Vagina (tissue), 2 donors: ENCODE measurements around the gene TOP3A. TPM values are rescaled to one million over a fixed set of nuclear protein-coding genes. Genes with fewer than 3 reads are reported as not detected.
A peak's percentile ranks its signal among the peaks of the same experiment; 100 is the strongest.

Source experiments
- DNase-seq, 2 donors: peaks; one replicate each; pipeline ENCODE4 v3.0.0-alpha.2; 2017; ENCODE audit errors: extremely low spot score in 2 of 2
- H3K27ac ChIP-seq: fragments of 200-600 bp; sonication (generic); one replicate; pipeline ENCODE4 v1.5.1; 2019
- H3K27me3 ChIP-seq: fragments of 200-600 bp; sonication (generic); one replicate; pipeline ENCODE4 v1.5.1; 2019
- H3K36me3 ChIP-seq, 2 donors: fragments of 200-600 bp; sonication (generic); one replicate each; pipeline ENCODE4 v1.5.1; 2017 to 2019
- H3K4me1 ChIP-seq: fragments of 200-600 bp; sonication (generic); one replicate; pipeline ENCODE4 v1.5.1; 2019
- H3K4me3 ChIP-seq, 2 donors: fragments of 200-600 bp; sonication (generic); 1 replicate in 1 of 2; 2 replicates in 1 of 2; pipeline ENCODE4 v1.5.1; 2016 to 2019
- H3K9me3 ChIP-seq: fragments of 200-600 bp; sonication (generic); one replicate; pipeline ENCODE4 v1.5.1; 2019
- POLR2A ChIP-seq, 2 donors: fragments of 450-650 bp; IDR thresholded peaks; one replicate each; pipeline ENCODE4 v1.6.1; 2017; ENCODE audit warnings: antibody characterized with exemption in 2 of 2, mild to moderate bottlenecking in 2 of 2, moderate library complexity in 2 of 2
- POLR2AphosphoS5 ChIP-seq, 2 donors: sonication (generic); formaldehyde crosslinking; IDR thresholded peaks; one replicate each; pipeline ENCODE4 v1.9.0; 2017; ENCODE audit warnings: antibody characterized with exemption in 2 of 2, mild to moderate bottlenecking in 2 of 2, low read depth in 1 of 2; ENCODE audit not compliant: insufficient read depth in 1 of 2
- intact Hi-C: fragments of 100-400 bp; cut with DNase I; formaldehyde crosslinking; loops from one replicate; pipeline ENCODE4 v1.15.1; 2023
- total RNA-seq: library from RNA; depleted of rRNA; stranded (reverse); fragments of >200 nt; gene quantifications from one replicate; pipeline ENCODE4 v1.2.3, GENCODE V29; 2016
- TF ChIP-seq, protein P1 (sequence below), 3 experiments: fragments of 450-650 bp in 2 of 3; fragments of 200-600 bp in 1 of 3; sonication (generic) in 1 of 3; IDR thresholded peaks; one replicate each; pipeline ENCODE4 v1.5.1; 2017 to 2019; ENCODE audit warnings: antibody characterized with exemption in 3 of 3, mild to moderate bottlenecking in 2 of 3, moderate library complexity in 2 of 3

The TOP3A gene
- total RNA-seq, 1 donor from 2014 or later = 15.5 TPM

DNA sequence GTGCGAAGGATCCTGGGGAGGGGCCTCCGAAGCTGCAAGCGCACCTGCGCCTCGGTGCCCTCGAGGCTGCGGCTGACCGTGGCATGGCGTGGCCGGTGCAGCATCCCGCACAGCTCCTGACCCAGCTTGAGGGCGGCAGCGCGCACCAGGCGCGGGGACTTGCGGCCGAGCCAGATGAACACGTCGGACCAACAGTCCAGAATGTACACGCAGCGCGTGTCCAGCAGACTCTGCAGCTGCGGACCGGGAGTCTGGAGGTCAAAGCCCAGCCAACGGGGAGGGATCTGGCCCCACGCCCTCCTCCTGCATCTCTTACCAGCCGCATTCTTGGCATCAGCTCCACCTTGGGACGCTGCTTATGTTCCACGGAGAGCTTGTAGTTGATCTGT lies 67.2 kb downstream of the TOP3A start:
- no peaks in the 10 kb centered on the region for H3K27me3 ChIP-seq
- no peaks in the 10 kb centered on the region for H3K9me3 ChIP-seq
- peak in 1 of 2 donors; percentile 17 for TF ChIP-seq POLR2AphosphoS5 (IDR thresholded peaks at IDR 0.05; ENCODE audit: insufficient read depth in 1 of 2, low read depth in 1 of 2)
- TF ChIP-seq, protein P1, sequence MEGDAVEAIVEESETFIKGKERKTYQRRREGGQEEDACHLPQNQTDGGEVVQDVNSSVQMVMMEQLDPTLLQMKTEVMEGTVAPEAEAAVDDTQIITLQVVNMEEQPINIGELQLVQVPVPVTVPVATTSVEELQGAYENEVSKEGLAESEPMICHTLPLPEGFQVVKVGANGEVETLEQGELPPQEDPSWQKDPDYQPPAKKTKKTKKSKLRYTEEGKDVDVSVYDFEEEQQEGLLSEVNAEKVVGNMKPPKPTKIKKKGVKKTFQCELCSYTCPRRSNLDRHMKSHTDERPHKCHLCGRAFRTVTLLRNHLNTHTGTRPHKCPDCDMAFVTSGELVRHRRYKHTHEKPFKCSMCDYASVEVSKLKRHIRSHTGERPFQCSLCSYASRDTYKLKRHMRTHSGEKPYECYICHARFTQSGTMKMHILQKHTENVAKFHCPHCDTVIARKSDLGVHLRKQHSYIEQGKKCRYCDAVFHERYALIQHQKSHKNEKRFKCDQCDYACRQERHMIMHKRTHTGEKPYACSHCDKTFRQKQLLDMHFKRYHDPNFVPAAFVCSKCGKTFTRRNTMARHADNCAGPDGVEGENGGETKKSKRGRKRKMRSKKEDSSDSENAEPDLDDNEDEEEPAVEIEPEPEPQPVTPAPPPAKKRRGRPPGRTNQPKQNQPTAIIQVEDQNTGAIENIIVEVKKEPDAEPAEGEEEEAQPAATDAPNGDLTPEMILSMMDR (IDR thresholded peaks at IDR 0.05) = no peak
- H3K36me3 ChIP-seq = peaks cover 0 to 67% of the 10 kb centered on the region in 2 donors
- no peak for DNase-seq
- H3K4me3 ChIP-seq = no peak overlapping the region
- H3K4me1 ChIP-seq = peaks cover 29% of the 10 kb centered on the region
- peak overlapping the region; percentile 47 for H3K27ac ChIP-seq
- intact Hi-C loops = no loop called here

DNA sequence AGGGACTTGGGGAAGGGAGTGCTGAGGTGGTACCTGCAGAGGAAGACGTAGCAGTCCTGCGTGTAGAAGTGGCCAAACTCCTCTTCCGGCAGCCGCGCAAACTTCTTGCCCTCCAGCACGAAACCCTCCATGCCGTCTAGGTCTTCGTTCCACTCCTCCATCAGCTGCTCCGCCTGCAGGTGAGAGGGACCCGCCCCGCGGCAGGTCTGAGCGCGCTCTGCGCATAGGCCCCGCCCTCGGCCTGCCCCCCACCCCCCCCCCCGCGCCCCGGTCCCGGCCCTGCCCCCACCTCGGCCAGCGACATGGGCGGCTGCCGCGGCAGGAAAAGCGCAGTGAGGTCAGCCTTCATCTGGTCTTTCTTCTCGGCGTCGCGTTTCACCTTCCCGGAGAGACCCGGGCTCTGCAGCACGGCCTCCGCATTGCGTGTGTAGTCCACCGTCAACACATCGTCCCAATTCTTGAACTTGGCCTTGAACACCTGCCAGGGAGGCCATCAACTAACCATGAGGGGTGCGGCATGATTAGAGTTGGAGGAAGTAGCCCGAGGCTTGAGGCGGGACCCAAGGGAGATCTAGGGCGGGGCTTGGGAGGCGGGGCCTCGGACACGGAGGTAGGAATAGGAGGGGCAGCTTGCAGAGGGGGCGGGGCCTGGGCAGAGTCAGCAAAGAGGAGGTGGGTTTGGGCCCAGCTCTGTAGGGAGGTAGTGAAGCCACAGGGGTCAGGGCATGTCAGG lies 67.7 kb downstream of the TOP3A start:
- H3K4me1 ChIP-seq = peaks cover 29% of the 10 kb centered on the region
- no peaks in the 10 kb centered on the region for H3K9me3 ChIP-seq
- H3K27ac ChIP-seq = no peak overlapping the region
- TF ChIP-seq POLR2AphosphoS5 (IDR thresholded peaks at IDR 0.05; ENCODE audit: insufficient read depth in 1 of 2, low read depth in 1 of 2) (peak in 1 of 2 donors; percentile 24), POLR2A (IDR thresholded peaks at IDR 0.05) (no peak)
- TF ChIP-seq, protein P1 (IDR thresholded peaks at IDR 0.05) = no peak
- H3K27me3 ChIP-seq = no peaks in the 10 kb centered on the region
- DNase-seq = no peak
- peaks cover 0 to 65% of the 10 kb centered on the region in 2 donors for H3K36me3 ChIP-seq
- H3K4me3 ChIP-seq = no peak overlapping the region
- intact Hi-C loops = no loop called here

DNA sequence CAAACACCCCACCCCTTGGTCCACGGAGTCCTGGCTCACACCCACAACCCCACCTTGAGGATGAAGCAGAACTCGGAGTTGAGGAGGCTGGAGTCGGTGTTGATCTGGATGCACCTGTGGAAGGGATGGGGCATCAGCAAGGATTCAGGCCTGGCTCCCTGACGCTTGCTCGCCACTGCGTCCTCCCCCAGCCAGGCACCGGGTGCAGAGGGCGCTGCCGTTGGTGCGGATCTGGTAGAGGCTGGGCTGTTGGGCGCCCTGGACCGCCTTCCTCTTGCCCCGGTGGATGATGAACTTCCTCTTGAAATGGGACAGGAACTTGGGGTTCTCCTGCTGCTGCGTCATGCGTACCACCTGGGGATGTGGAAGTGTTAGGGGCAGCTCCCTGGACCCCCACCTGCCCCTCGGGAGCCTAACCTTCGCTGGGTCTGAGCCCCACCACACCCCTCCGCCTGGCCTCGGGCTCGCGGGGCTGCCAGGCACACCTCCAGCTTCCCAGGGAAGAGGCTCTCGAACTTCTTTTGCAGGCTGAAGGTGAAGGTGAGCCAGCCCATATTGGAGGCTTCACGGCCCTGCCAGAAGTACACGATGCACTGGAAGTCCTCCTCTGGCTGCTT lies 68.6 kb downstream of the TOP3A start:
- no peaks in the 10 kb centered on the region for H3K9me3 ChIP-seq
- intact Hi-C loops = no loop called here
- H3K4me1 ChIP-seq = peaks cover 29% of the 10 kb centered on the region
- TF ChIP-seq, protein P1 (IDR thresholded peaks at IDR 0.05) = no peak
- TF ChIP-seq POLR2A (IDR thresholded peaks at IDR 0.05) = no peak
- no peaks in the 10 kb centered on the region for H3K27me3 ChIP-seq
- no peak overlapping the region for H3K27ac ChIP-seq
- H3K36me3 ChIP-seq = peaks cover 0 to 63% of the 10 kb centered on the region in 2 donors
- H3K4me3 ChIP-seq = no peak overlapping the region
- no peak for DNase-seq

DNA sequence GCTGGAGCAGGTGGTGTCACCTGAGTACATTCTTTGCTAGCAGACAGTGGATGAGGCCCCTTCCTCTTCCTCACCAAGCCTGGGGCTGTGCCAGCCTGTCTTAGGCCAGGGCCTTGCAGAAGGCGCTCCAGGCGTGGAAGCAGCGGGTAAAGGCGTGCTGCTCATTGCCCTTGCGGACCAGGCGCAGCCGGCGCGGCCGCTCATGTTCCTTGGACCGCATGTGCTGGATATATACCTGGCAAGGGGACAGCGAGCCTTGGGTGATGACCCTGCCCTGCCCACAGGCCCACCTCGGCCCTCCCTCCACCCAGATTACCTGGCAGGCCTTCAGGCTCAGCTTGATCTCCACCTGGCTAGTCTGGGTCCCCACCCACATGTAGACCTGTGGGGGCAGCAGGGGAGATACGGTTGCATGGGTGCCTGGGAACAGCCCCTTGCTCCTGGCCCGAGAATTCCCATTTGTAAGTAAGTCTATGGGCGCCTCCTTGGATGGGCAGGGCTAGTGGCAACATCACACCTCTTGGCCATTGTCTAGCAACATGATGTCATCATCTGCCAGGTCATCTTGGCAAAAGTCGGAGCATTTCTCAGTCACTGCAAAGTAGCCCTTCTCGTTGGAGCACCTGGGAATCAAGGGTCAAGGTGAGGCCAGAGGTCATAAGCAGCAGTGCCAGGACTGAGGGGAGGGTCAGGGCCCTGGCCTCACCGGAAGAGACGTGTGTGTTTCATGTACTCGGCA lies 69.6 kb downstream of the TOP3A start:
- TF ChIP-seq POLR2A (IDR thresholded peaks at IDR 0.05) (no peak), POLR2AphosphoS5 (IDR thresholded peaks at IDR 0.05; ENCODE audit: insufficient read depth in 1 of 2, low read depth in 1 of 2) (no peak)
- TF ChIP-seq, protein P1 (IDR thresholded peaks at IDR 0.05) = no peak
- Histone ChIP-seq H3K27me3 (no peaks in the 10 kb centered on the region), H3K27ac (no peak overlapping the region), H3K4me3 (no peak overlapping the region), H3K4me1 (peaks cover 29% of the 10 kb centered on the region), H3K36me3 (peaks cover 0 to 57% of the 10 kb centered on the region in 2 donors), H3K9me3 (no peaks in the 10 kb centered on the region)
- intact Hi-C loops = no loop called here
- no peak for DNase-seq
